ENCODE data around the gene BACH2. TPM values are rescaled to one million over a fixed set of nuclear protein-coding genes. Genes with fewer than 3 reads are reported as not detected.

BACH2 gene
- polyA plus RNA-seq, 1 of the 3 experiments (the other 2 are of a cell fraction): 0.46 TPM

DNA sequence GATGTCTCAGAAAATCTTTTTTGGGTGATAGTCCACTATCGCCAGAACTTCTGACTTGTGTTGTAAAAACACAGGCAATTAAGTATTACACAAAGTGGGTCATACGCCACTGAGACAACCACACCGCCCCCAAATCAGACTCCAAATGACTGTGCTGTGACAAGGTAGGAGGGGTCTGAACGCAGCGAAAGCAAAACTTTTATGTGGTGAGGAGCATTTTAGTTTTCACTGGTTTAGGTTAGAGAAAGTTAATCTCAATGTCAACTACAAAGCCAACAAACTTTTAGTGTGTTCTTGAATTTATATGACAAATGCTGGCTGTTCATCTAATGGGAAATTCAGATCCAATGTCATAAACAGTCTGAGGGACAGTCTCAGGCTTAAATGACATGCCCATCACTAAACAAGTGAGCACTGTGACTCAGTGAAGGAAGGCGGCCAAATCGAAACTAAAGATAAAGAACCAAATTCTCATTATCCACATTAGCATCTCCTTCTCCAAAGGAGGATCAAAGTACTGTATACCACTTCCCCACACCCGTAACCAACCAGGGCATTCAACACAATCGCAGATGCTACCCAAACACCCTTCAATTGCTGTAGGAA is 215.7 kb downstream of the BACH2 start:
- no peak overlapping the region for H3K4me3 ChIP-seq (ENCODE audit: low read depth in 2 of 2, low read length in 1 of 2)
- no peak for TF ChIP-seq FOXM1 (IDR thresholded peaks at IDR 0.05; ENCODE audit: low read depth)
- no peak for TF ChIP-seq SIN3A (IDR thresholded peaks at IDR 0.05; ENCODE audit: borderline replicate concordance, low read depth, low read length)
- TF ChIP-seq ELF1 (IDR thresholded peaks at IDR 0.05): no peak
- no peak for TF ChIP-seq CHD2 (IDR thresholded peaks at IDR 0.05; ENCODE audit: low read length, partially characterized antibody)
- TF ChIP-seq RXRA (IDR thresholded peaks at IDR 0.05; ENCODE audit: borderline replicate concordance, low read depth): no peak
- TF ChIP-seq, protein P1, sequence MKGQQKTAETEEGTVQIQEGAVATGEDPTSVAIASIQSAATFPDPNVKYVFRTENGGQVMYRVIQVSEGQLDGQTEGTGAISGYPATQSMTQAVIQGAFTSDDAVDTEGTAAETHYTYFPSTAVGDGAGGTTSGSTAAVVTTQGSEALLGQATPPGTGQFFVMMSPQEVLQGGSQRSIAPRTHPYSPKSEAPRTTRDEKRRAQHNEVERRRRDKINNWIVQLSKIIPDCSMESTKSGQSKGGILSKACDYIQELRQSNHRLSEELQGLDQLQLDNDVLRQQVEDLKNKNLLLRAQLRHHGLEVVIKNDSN (IDR thresholded peaks at IDR 0.05; ENCODE audit: borderline replicate concordance, low read depth): no peak
- no peak for TF ChIP-seq PBX3 (IDR thresholded peaks at IDR 0.05)
- no peak for TF ChIP-seq YY1 (IDR thresholded peaks at IDR 0.05; ENCODE audit: low read depth)
- TF ChIP-seq TCF12 (IDR thresholded peaks at IDR 0.05): no peak
- no peak for TF ChIP-seq RAD21 (IDR thresholded peaks at IDR 0.05; ENCODE audit: low read length)
- TF ChIP-seq REST (IDR thresholded peaks at IDR 0.05; ENCODE audit: low read depth, low read length): no peak
- no peak for TF ChIP-seq GATA2 (CRISPR knock-in tag; IDR thresholded peaks at IDR 0.05)
- TF ChIP-seq TEAD4 (IDR thresholded peaks at IDR 0.05; ENCODE audit: borderline replicate concordance, insufficient read depth): no peak
- TF ChIP-seq GABPA (IDR thresholded peaks at IDR 0.05; ENCODE audit: low read depth): no peak
- no peak for TF ChIP-seq EZH2phosphoT487 (IDR thresholded peaks at IDR 0.05; ENCODE audit: borderline replicate concordance, low read depth)
- TF ChIP-seq MXI1 (IDR thresholded peaks at IDR 0.05; ENCODE audit: low read depth, low read length): no peak
- peaks cover 0 to 6% of the 10 kb centered on the region in 2 experiments; a peak in 1 of 4 replicates for H3K4me1 ChIP-seq (ENCODE audit: control insufficient read depth in 1 of 2, insufficient read depth in 2 of 2, low read depth in 1 of 2, low read length in 1 of 2)
- H3K36me3 ChIP-seq (replicated peaks in 1 of 2; ENCODE audit: control insufficient read depth in 1 of 2, insufficient read depth in 2 of 2, low read length in 1 of 2): no peaks in the 10 kb centered on the region
- ChIA-PET CTCF (no interaction called here), POLR2A (no interaction called here)
- no peaks in the 10 kb centered on the region for H3K27me3 ChIP-seq (ENCODE audit: insufficient read depth)
- no peak overlapping the region for H3K27ac ChIP-seq (ENCODE audit: low read depth in 2 of 2, low read length in 1 of 2)
- no peaks in the 10 kb centered on the region for H3F3A ChIP-seq (replicated peaks; ENCODE audit: insufficient read depth)
- H3K9me2 ChIP-seq: no peaks in the 10 kb centered on the region
- no peak for DNase-seq
- no peak overlapping the region for H2AFZ ChIP-seq (ENCODE audit: low read depth)
- no peaks in the 10 kb centered on the region for H3K9me3 ChIP-seq
- 94% methylated on average over 9 of the region's 9 CpGs for whole genome bisulfite sequencing (ENCODE audit: low lambda C conversion rate)
- no peak overlapping the region for H3K4me2 ChIP-seq
- no peak overlapping the region for H3K9ac ChIP-seq
- no peaks in the 10 kb centered on the region for H3K79me2 ChIP-seq (ENCODE audit: insufficient read depth)
- H4K20me1 ChIP-seq (ENCODE audit: insufficient read depth): no peaks in the 10 kb centered on the region

All from SK-N-SH (cell line).